HEK293 (cell line): Measurements from ENCODE around the gene MPG.

Experiments
- CTCF ChIP-seq: fragments of 450-650 bp; formaldehyde crosslinking; IDR thresholded peaks from 2 replicates; pipeline ENCODE4 v1.5.1; 2016; ENCODE audit warnings: missing biosample characterization, missing genetic modification characterization
- FEZF1 ChIP-seq: fragments of 450-650 bp; formaldehyde crosslinking; IDR thresholded peaks from 2 replicates; pipeline ENCODE4 v1.5.1; 2016; ENCODE audit warnings: missing biosample characterization, missing genetic modification characterization
- KLF10 ChIP-seq: fragments of 450-650 bp; IDR thresholded peaks from 2 replicates; pipeline ENCODE4 v1.5.1; 2018; ENCODE audit warnings: missing biosample characterization, mild to moderate bottlenecking, missing genetic modification characterization
- PBX3 ChIP-seq: sonication (generic); formaldehyde crosslinking; IDR thresholded peaks from 2 replicates; pipeline ENCODE4 v1.8.1; 2022; ENCODE audit warnings: mild to moderate bottlenecking, moderate library complexity, missing genetic modification reagents
- TCF7L2 ChIP-seq: IDR thresholded peaks from 2 replicates; pipeline ENCODE4 v1.6.1; 2011; ENCODE audit warnings: low read depth, mild to moderate bottlenecking, inconsistent platforms, low read length, moderate library complexity, borderline replicate concordance
- ZNF24 ChIP-seq: fragments of 450-650 bp; formaldehyde crosslinking; IDR thresholded peaks from 2 replicates; pipeline ENCODE4 v1.5.1; 2016; ENCODE audit warnings: missing biosample characterization, missing genetic modification characterization
- ZNF274 ChIP-seq, 2 experiments: fragments of 200-500 bp in 1 of 2; fragments of 450-650 bp in 1 of 2; sonication (Bioruptor generic) in 1 of 2; formaldehyde crosslinking in 1 of 2; IDR thresholded peaks; 2 replicates each; pipeline versions ENCODE4 v1.5.1 to v1.6.1; 2014 to 2016; ENCODE audit warnings: borderline replicate concordance in 1 of 2, inconsistent platforms in 1 of 2, low read length in 1 of 2, missing biosample characterization in 1 of 2, missing genetic modification characterization in 1 of 2
- ZNF530 ChIP-seq: fragments of 450-650 bp; formaldehyde crosslinking; IDR thresholded peaks from 2 replicates; pipeline ENCODE4 v1.5.1; 2016; ENCODE audit warnings: low read depth, missing biosample characterization, missing genetic modification characterization
- ZNF677 ChIP-seq: fragments of 450-650 bp; IDR thresholded peaks from 2 replicates; pipeline ENCODE4 v1.5.0; 2018; ENCODE audit warnings: missing biosample characterization, mild to moderate bottlenecking, missing genetic modification characterization, moderate library complexity
- ZNF747 ChIP-seq: fragments of 450-650 bp; formaldehyde crosslinking; IDR thresholded peaks from 2 replicates; pipeline ENCODE4 v1.5.1; 2016; ENCODE audit warnings: missing biosample characterization, missing genetic modification characterization
- ZNF843 ChIP-seq: fragments of 450-650 bp; formaldehyde crosslinking; IDR thresholded peaks from 2 replicates; pipeline ENCODE4 v1.5.1; 2016; ENCODE audit warnings: missing biosample characterization, missing genetic modification characterization
- ZSCAN23 ChIP-seq: fragments of 450-650 bp; formaldehyde crosslinking; IDR thresholded peaks from 2 replicates; pipeline ENCODE4 v1.5.1; 2016; ENCODE audit warnings: missing biosample characterization, missing genetic modification characterization

- no peak for TF ChIP-seq CTCF (tag by site-specific recombination)
- no peak for TF ChIP-seq ZNF747 (tag by site-specific recombination)
- no peak for TF ChIP-seq PBX3 (CRISPR knock-in tag)
- TF ChIP-seq ZSCAN23 (tag by site-specific recombination), result no peak
- no peak for TF ChIP-seq ZNF274 (IDR thresholded peaks at IDR 0.05; ENCODE audit: low read length)
- TF ChIP-seq ZNF274 (tag by site-specific recombination; IDR thresholded peaks at IDR 0.05; ENCODE audit: borderline replicate concordance), result no peak
- TF ChIP-seq ZNF530 (tag by site-specific recombination), result no peak
- no peak for TF ChIP-seq FEZF1 (tag by site-specific recombination)
- TF ChIP-seq KLF10 (tag by site-specific recombination), result no peak
- TF ChIP-seq ZNF843 (tag by site-specific recombination), result no peak
- no peak for TF ChIP-seq ZNF677 (tag by site-specific recombination)
- no peak for TF ChIP-seq TCF7L2
- no peak for TF ChIP-seq ZNF24 (tag by site-specific recombination)
Measured at GRCh38 chr16:118857-119256, 40.8 kb downstream of the MPG start.
